GM12878 (cell line): Measurements from ENCODE around the gene SYCE3. TPM values are rescaled to one million over a fixed set of nuclear protein-coding genes. Genes with fewer than 3 reads are reported as not detected.
A peak's percentile ranks its signal among the peaks of the same experiment; 100 is the strongest.

Source experiments
- ATAC-seq: fragments of 200-7000 bp; cut with Tn5 transposase; 3 replicates; pipeline ENCODE4 v1.9.1; 2020; ENCODE audit warnings: mild to moderate bottlenecking, moderate library complexity
- BruUV-seq: library from RNA; stranded (reverse); fragments of 400-500 nt; replicated peaks from 2 replicates; lab custom pipeline; 2021; lab: Mats Ljungman, UMichigan
- CTCF ChIA-PET: fragments of 300-600 bp; sonication (Branson Sonifier 250); formaldehyde crosslinking; extraction: SDS; loops from one replicate; lab custom pipeline; 2021; ENCODE audit warnings: inconsistent platforms; lab: Yijun Ruan, JAX
- POLR2A ChIA-PET: fragments of 350-600 bp; formaldehyde crosslinking; extraction: SDS; loops from one replicate; lab custom pipeline; 2021; ENCODE audit warnings: inconsistent platforms; lab: Charles Lee
- RAD21 ChIA-PET: fragments of 300-600 bp; sonication (Branson Sonifier 250); formaldehyde crosslinking; loops from one replicate; lab custom pipeline; 2023; ENCODE audit warnings: antibody characterized with exemption; ENCODE audit not compliant: unreplicated experiment; lab: Charles Lee
- SMC1A ChIA-PET: fragments of 300-600 bp; sonication (Branson Sonifier 250); formaldehyde crosslinking; loops from one replicate; lab custom pipeline; 2023; ENCODE audit not compliant: unreplicated experiment, uncharacterized antibody; lab: Charles Lee
- DNase-seq: peaks from one replicate; pipeline ENCODE4 v3.0.0-alpha.2; 2011; ENCODE audit warnings: low read depth, low spot score
- FAIRE-seq: peaks from 3 replicates; lab custom pipeline; 2011; peaks lifted over from hg19 to GRCh38; lab: Jason Lieb, UNC
- H2AFZ ChIP-seq: 2 replicates; pipeline ENCODE4 v1.6.0; 2011; ENCODE audit warnings: low read depth, low read length, control low read depth; ENCODE audit not compliant: control insufficient read depth
- H3K27ac ChIP-seq: 2 replicates; pipeline ENCODE4 v1.5.1; 2011; ENCODE audit warnings: control low read depth; ENCODE audit not compliant: control insufficient read depth, insufficient read depth
- H3K27me3 ChIP-seq, 2 experiments: replicated peaks in 1 of 2; 2 replicates each; pipeline versions ENCODE4 v1.6.0 to v1.6.1; 2011; ENCODE audit warnings: low read length in 1 of 2; ENCODE audit not compliant: control insufficient read depth in 2 of 2, insufficient read depth in 2 of 2
- H3K36me3 ChIP-seq, 2 experiments: 2 replicates each; pipeline ENCODE4 v1.5.1; 2011; ENCODE audit warnings: low read length in 1 of 2; ENCODE audit not compliant: control insufficient read depth in 2 of 2, insufficient read depth in 2 of 2
- H3K4me1 ChIP-seq: 2 replicates; pipeline ENCODE4 v1.6.1; 2011; ENCODE audit warnings: mild to moderate bottlenecking, low read length, moderate library complexity, mixed read lengths; ENCODE audit not compliant: control insufficient read depth, insufficient read depth
- H3K4me2 ChIP-seq: 2 replicates; pipeline ENCODE4 v1.6.0; 2011; ENCODE audit warnings: control low read depth; ENCODE audit not compliant: control insufficient read depth, insufficient read depth
- H3K4me3 ChIP-seq: fragments of 200-600 bp; sonication (generic); 2 replicates; pipeline ENCODE4 v1.5.1; 2016
- H3K79me2 ChIP-seq: 2 replicates; pipeline ENCODE4 v1.6.0; 2011; ENCODE audit warnings: low read length; ENCODE audit not compliant: control insufficient read depth, insufficient read depth
- H3K9ac ChIP-seq: 2 replicates; pipeline ENCODE4 v1.8.0; 2011; ENCODE audit warnings: low read length, control low read depth, mixed read lengths; ENCODE audit not compliant: control insufficient read depth, insufficient read depth
- H3K9me3 ChIP-seq: replicated peaks from 3 replicates; pipeline ENCODE4 v1.5.1; 2011; ENCODE audit warnings: mild to moderate bottlenecking, low read length; ENCODE audit not compliant: control insufficient read depth, insufficient read depth
- H4K20me1 ChIP-seq: 2 replicates; pipeline ENCODE4 v1.6.0; 2011; ENCODE audit not compliant: control insufficient read depth, insufficient read depth
- BCL11A ChIP-seq: IDR thresholded peaks from 2 replicates; pipeline ENCODE4 v1.6.1; 2011; ENCODE audit warnings: low read depth, low read length
- CHD2 ChIP-seq: IDR thresholded peaks from 2 replicates; pipeline ENCODE4 v1.6.1; 2011; ENCODE audit warnings: low read depth, low read length, improper control_type of control experiment, borderline replicate concordance
- CTCF ChIP-seq, 3 experiments: IDR thresholded peaks in 2 of 3; conservative IDR thresholded peaks in 1 of 3; 2 replicates each; pipeline ENCODE4 v1.5.1; 2011; ENCODE audit warnings: low read depth in 3 of 3, low read length in 3 of 3, mild to moderate bottlenecking in 3 of 3, control low read depth in 2 of 3, moderate library complexity in 2 of 3, inconsistent platforms in 1 of 3, mixed read lengths in 1 of 3; ENCODE audit not compliant: control insufficient read depth in 2 of 3, insufficient read depth in 1 of 3; ENCODE audit errors: extremely low read depth in 1 of 3
- EED ChIP-seq: sonication (generic); IDR thresholded peaks from 2 replicates; pipeline ENCODE4 v1.6.1; 2016; ENCODE audit warnings: antibody characterized with exemption, low read depth
- GABPA ChIP-seq: IDR thresholded peaks from 2 replicates; pipeline ENCODE4 v1.6.1; 2014; ENCODE audit warnings: antibody characterized with exemption, low read depth, mild to moderate bottlenecking, inconsistent platforms
- HDAC2 ChIP-seq: fragments of 200-600 bp; sonication (generic); IDR thresholded peaks from 2 replicates; pipeline ENCODE4 v1.6.1; 2017
- MXI1 ChIP-seq: fragments of 150-350 bp; IDR thresholded peaks from 2 replicates; pipeline ENCODE4 v1.6.1; 2011; ENCODE audit warnings: low read depth, mild to moderate bottlenecking, inconsistent platforms, low read length, improper control_type of control experiment
- NFXL1 ChIP-seq: fragments of 450-650 bp; IDR thresholded peaks from 2 replicates; pipeline ENCODE4 v1.6.1; 2017; ENCODE audit warnings: antibody characterized with exemption, mild to moderate bottlenecking, borderline replicate concordance
- NFYB ChIP-seq: IDR thresholded peaks from 2 replicates; pipeline ENCODE4 v1.6.1; 2011; ENCODE audit warnings: low read depth, mild to moderate bottlenecking, low read length, improper control_type of control experiment, moderate library complexity; ENCODE audit not compliant: insufficient read depth
- NKRF ChIP-seq: fragments of 450-650 bp; conservative IDR thresholded peaks from 2 replicates; pipeline ENCODE4 v1.6.1; 2017; ENCODE audit warnings: mild to moderate bottlenecking, moderate library complexity
- NR2C2 ChIP-seq: IDR thresholded peaks from 2 replicates; pipeline ENCODE4 v1.6.1; 2011; ENCODE audit warnings: borderline replicate concordance, low read depth; ENCODE audit not compliant: control insufficient read depth, insufficient read length
- PAX8 ChIP-seq: fragments of 450-650 bp; IDR thresholded peaks from 2 replicates; pipeline ENCODE4 v1.6.1; 2017; ENCODE audit warnings: mild to moderate bottlenecking, moderate library complexity
- PML ChIP-seq: IDR thresholded peaks from 2 replicates; pipeline ENCODE4 v1.6.1; 2012; ENCODE audit warnings: low read length, inconsistent platforms
- SMAD1 ChIP-seq: fragments of 450-650 bp; IDR thresholded peaks from 2 replicates; pipeline ENCODE4 v1.6.1; 2018; ENCODE audit warnings: mild to moderate bottlenecking, low read depth; ENCODE audit not compliant: partially characterized antibody
- SREBF2 ChIP-seq: IDR thresholded peaks from 2 replicates; pipeline ENCODE4 v1.6.1; 2012; ENCODE audit warnings: mild to moderate bottlenecking, low read length
- YBX1 ChIP-seq: fragments of 450-650 bp; IDR thresholded peaks from 2 replicates; pipeline ENCODE4 v1.6.1; 2016; ENCODE audit warnings: antibody characterized with exemption
- ZSCAN29 ChIP-seq: fragments of 450-650 bp; IDR thresholded peaks from 2 replicates; pipeline ENCODE4 v1.6.1; 2017; ENCODE audit warnings: mild to moderate bottlenecking, moderate library complexity
- WGBS: methylation state at CpG from one replicate; pipeline ENCODE4 v1.1.6; 2016; ENCODE audit warnings: low lambda C conversion rate; ENCODE audit not compliant: insufficient replicate concordance, insufficient coverage; ENCODE audit errors: missing lambda C conversion rate; 5-methylcytosine and 5-hydroxymethylcytosine counted together
- in situ Hi-C: fragments of 300-500 bp; cut with MboI; formaldehyde crosslinking; loops from 9 replicates; pipeline ENCODE4 v1.14.3; 2018; ENCODE audit warnings: mixed read lengths
- intact Hi-C: fragments of 100-400 bp; cut with micrococcal nuclease; formaldehyde crosslinking; loops from one replicate; pipeline ENCODE4 v1.14.2; 2022; ENCODE audit not compliant: unreplicated experiment
- polyA plus RNA-seq, 11 experiments: library from polyadenylated mRNA; depleted of rRNA in 4 of 11; unstranded in 6 of 11; stranded (reverse) in 5 of 11; fragments of >200 nt; fragmentation: Nextera tagmentation in 4 of 11; fragmentation: Illumina TruSeq in 1 of 11; extraction: Ambion mirVana in 4 of 11; extraction: Trizol in 1 of 11; gene quantifications; 1 replicate in 1 of 11; 2 replicates in 10 of 11; pipeline versions ENCODE4 v1.2.1 to v1.2.3, GENCODE V29; 2011 to 2016; ENCODE audit warnings: inconsistent platforms in 2 of 11, missing spikeins in 2 of 11, low read depth in 1 of 11
- total RNA-seq, 4 experiments: library from RNA; depleted of rRNA in 3 of 4; stranded (reverse); fragments of >200 nt in 3 of 4; fragmentation: Illumina TruSeq in 1 of 4; extraction: Trizol in 1 of 4; gene quantifications; 2 replicates each; pipeline versions ENCODE4 v1.2.1 to v1.2.3, GENCODE V29; 2013 to 2021
- TF ChIP-seq, protein P1 (sequence below): IDR thresholded peaks from 2 replicates; pipeline ENCODE4 v1.6.1; 2011; ENCODE audit warnings: low read depth, low read length, improper control_type of control experiment, borderline replicate concordance

SYCE3 gene
- total and polyA plus RNA-seq, 10 of the 15 experiments (the other 5 are each of a cell fraction or from before 2014, with no cell fraction given): 0.38 to 0.91 (median 0.76) TPM; not detected in 4

- in situ Hi-C loops: no loop called here
- Histone ChIP-seq H3K4me2 (peak overlapping the region; percentile 70), H3K9me3 (no peaks in the 10 kb centered on the region), H3K4me1 (peaks cover 64% of the 10 kb centered on the region), H3K79me2 (peaks cover 9% of the 10 kb centered on the region), H3K9ac (peak overlapping the region; percentile 97), H2AFZ (no peak overlapping the region), H4K20me1 (no peaks in the 10 kb centered on the region), H3K4me3 (0 out of 2 replicates have a peak overlapping the region, but pooled peaks have one; percentile 22), H3K27me3 (no peaks in the 10 kb centered on the region), H3K36me3 (no peaks in the 10 kb centered on the region), H3K27ac (peak overlapping the region; percentile 100)
- no peak for DNase-seq
- ATAC-seq: no peak
- intact Hi-C loops: loop anchor here (5.0 kb wide), 1 partner anchor 82 kb away; no protein-coding TSS in a partner anchor
- ChIA-PET POLR2A (interaction anchor here (0.7 to 10.0 kb wide), 10 partner anchors 8 to 349 kb away, joined by 3 to 232 read pairs (median 8); partner anchors contain the start of genes CHKB, LMF2, NCAPH2 and SCO2), SMC1A (interaction anchor here (2.1 to 3.7 kb wide), 4 partner anchors 8 to 80 kb away, joined by 7 to 58 read pairs (median 16); partner anchors contain the start of genes SCO2 and TYMP), RAD21 (interaction anchor here (1.0 to 6.1 kb wide), 8 partner anchors 7 to 81 kb away, joined by 3 to 106 read pairs (median 6); partner anchors contain the start of genes LMF2, NCAPH2, SCO2 and TYMP), CTCF (interaction anchor here (0.6 to 3.6 kb wide), 9 partner anchors 10 to 81 kb away, joined by 3 to 37 read pairs (median 5); partner anchors contain the start of genes SCO2, SYCE3 and TYMP)
- no TSS peak for BruUV-seq
- 41% methylated on average over 10 of the region's 10 CpGs for WGBS
- FAIRE-seq: no peak
- TF ChIP-seq, protein P1, sequence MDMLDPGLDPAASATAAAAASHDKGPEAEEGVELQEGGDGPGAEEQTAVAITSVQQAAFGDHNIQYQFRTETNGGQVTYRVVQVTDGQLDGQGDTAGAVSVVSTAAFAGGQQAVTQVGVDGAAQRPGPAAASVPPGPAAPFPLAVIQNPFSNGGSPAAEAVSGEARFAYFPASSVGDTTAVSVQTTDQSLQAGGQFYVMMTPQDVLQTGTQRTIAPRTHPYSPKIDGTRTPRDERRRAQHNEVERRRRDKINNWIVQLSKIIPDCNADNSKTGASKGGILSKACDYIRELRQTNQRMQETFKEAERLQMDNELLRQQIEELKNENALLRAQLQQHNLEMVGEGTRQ: no peak
- no peak for TF ChIP-seq SREBF2
- TF ChIP-seq PAX8: no peak
- no peak for TF ChIP-seq NFXL1
- no peak for TF ChIP-seq YBX1
- TF ChIP-seq CHD2: no peak
- TF ChIP-seq ZSCAN29: no peak
- no peak for TF ChIP-seq SMAD1
- no peak for TF ChIP-seq PML
- no peak for TF ChIP-seq GABPA
- no peak for TF ChIP-seq NR2C2
- TF ChIP-seq BCL11A: no peak
- no peak for TF ChIP-seq HDAC2
- TF ChIP-seq NKRF: no peak
- TF ChIP-seq CTCF (IDR thresholded peaks at IDR 0.05 in 2 of 3, conservative IDR thresholded peaks at IDR 0.05 in 1 of 3; ENCODE audit: control insufficient read depth in 2 of 3, extremely low read depth in 1 of 3, insufficient read depth in 1 of 3, low read depth in 3 of 3, low read length in 3 of 3): no peak
- TF ChIP-seq MXI1: no peak
- no peak for TF ChIP-seq NFYB
- no peak for TF ChIP-seq EED
These were observed 22.3 kb downstream of the SYCE3 start for GRCh38 chr22:50540381-50540780.
